Panc1 (cell line): Measurements from ENCODE around the gene GNG4. TPM values are rescaled to one million over a fixed set of nuclear protein-coding genes. Genes with fewer than 3 reads are reported as not detected.

ENCODE experiments used
- ATAC-seq: fragments of 200-7000 bp; cut with Tn5 transposase; 2 replicates; pipeline ENCODE4 v1.9.1; 2020; ENCODE audit warnings: mild to moderate bottlenecking, moderate library complexity
- BruUV-seq: library from RNA; stranded (reverse); fragments of 400-500 nt; replicated peaks from 2 replicates; lab custom pipeline; 2021; lab: Mats Ljungman, UMichigan
- CTCF ChIA-PET: fragments of 300-600 bp; sonication (Branson Sonifier 250); formaldehyde crosslinking; loops from one replicate; lab custom pipeline; 2022; ENCODE audit warnings: antibody characterized with exemption; lab: Charles Lee
- POLR2A ChIA-PET: fragments of 300-600 bp; sonication (Branson Sonifier 250); formaldehyde crosslinking; loops from one replicate; lab custom pipeline; 2022; ENCODE audit warnings: antibody characterized with exemption; lab: Charles Lee
- DNase-seq: peaks from one replicate; pipeline ENCODE4 v3.0.0-alpha.2; 2010; ENCODE audit warnings: low read depth, low spot score
- H3K27ac ChIP-seq: 2 replicates; pipeline ENCODE4 v1.5.1; 2011; ENCODE audit warnings: mild to moderate bottlenecking, low read length, inconsistent platforms
- H3K27me3 ChIP-seq: fragments of 200-500 bp; sonication (Bioruptor generic); 2 replicates; pipeline ENCODE4 v1.6.0; 2014; ENCODE audit warnings: low read length, inconsistent platforms; ENCODE audit not compliant: control insufficient read depth, insufficient read depth
- H3K36me3 ChIP-seq: fragments of 200-500 bp; sonication (Bioruptor generic); 2 replicates; pipeline ENCODE4 v1.5.1; 2014; ENCODE audit warnings: inconsistent platforms, mild to moderate bottlenecking, low read length, moderate library complexity; ENCODE audit not compliant: control insufficient read depth, insufficient read depth
- H3K4me1 ChIP-seq: 2 replicates; pipeline ENCODE4 v1.5.1; 2011; ENCODE audit warnings: inconsistent platforms, mild to moderate bottlenecking, low read length, moderate library complexity; ENCODE audit not compliant: control insufficient read depth, insufficient read depth
- H3K4me3 ChIP-seq, 2 experiments: 2 replicates each; pipeline ENCODE4 v1.5.1; 2011 to 2012; ENCODE audit warnings: low read depth in 2 of 2, low read length in 2 of 2, mild to moderate bottlenecking in 2 of 2, inconsistent platforms in 1 of 2, moderate library complexity in 1 of 2
- H3K9me3 ChIP-seq: fragments of 200-500 bp; sonication (Bioruptor generic); 2 replicates; pipeline ENCODE4 v1.5.1; 2014; ENCODE audit warnings: low read depth, mild to moderate bottlenecking, inconsistent platforms, low read length, moderate library complexity; ENCODE audit not compliant: control insufficient read depth, insufficient read depth
- CTCF ChIP-seq: fragments of 450-650 bp; IDR thresholded peaks from 2 replicates; pipeline ENCODE4 v1.5.1; 2017; ENCODE audit warnings: mild to moderate bottlenecking
- POLR2AphosphoS5 ChIP-seq: IDR thresholded peaks from 2 replicates; pipeline ENCODE4 v1.6.1; 2012; ENCODE audit warnings: mild to moderate bottlenecking, low read depth, low read length, moderate library complexity
- SIN3A ChIP-seq: IDR thresholded peaks from 2 replicates; pipeline ENCODE4 v1.6.1; 2012; ENCODE audit warnings: low read depth, mild to moderate bottlenecking, low read length, moderate library complexity, borderline replicate concordance; ENCODE audit not compliant: insufficient read depth
- TCF7L2 ChIP-seq: IDR thresholded peaks from 2 replicates; pipeline ENCODE4 v1.6.1; 2011; ENCODE audit warnings: mild to moderate bottlenecking, low read depth, low read length, inconsistent platforms
- in situ Hi-C: cut with HindIII; loops from 2 replicates; pipeline ENCODE4 v1.10.0; 2016; ENCODE audit warnings: low sequenced_read_pairs, low pct_unique_long_range_greater_than_20kb
- intact Hi-C: fragments of 100-400 bp; cut with micrococcal nuclease; formaldehyde crosslinking; loops from one replicate; pipeline ENCODE4 v1.10.0; 2022; ENCODE audit not compliant: unreplicated experiment
- total RNA-seq: library from RNA; stranded (reverse); gene quantifications from one replicate; pipeline ENCODE4 v1.2.1, GENCODE V29; 2021; ENCODE audit not compliant: unreplicated experiment
- TF ChIP-seq, protein P1 (sequence below), 2 experiments: IDR thresholded peaks; 2 replicates each; pipeline ENCODE4 v1.6.1; 2011 to 2012; ENCODE audit warnings: low read depth in 2 of 2, control low read depth in 1 of 2, low read length in 1 of 2, mild to moderate bottlenecking in 1 of 2, moderate library complexity in 1 of 2; ENCODE audit not compliant: insufficient read depth in 1 of 2

GNG4 gene
- total RNA-seq, 1 experiment from 2014 or later = 1.1 TPM

DNA sequence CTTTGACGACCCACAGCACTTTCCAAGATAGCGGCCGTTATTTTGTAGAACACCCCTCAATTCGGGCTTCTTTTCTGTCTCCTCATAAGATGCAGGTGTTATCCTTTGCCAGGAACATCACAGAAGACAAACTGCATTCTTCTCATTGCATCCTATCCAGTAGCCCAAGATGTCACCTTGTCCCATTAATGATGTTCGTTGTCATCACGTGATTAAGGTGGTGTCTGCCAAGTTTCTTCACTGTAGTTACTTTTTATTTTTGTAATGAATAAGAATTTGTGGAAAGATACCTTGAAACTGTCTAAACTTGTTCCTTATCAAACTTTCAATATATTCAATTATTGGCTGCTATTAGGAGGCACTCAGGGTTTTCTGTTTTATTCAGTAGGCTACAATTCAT, 39.4 kb downstream of the GNG4 start:
- Histone ChIP-seq H3K27ac (no peak overlapping the region), H3K36me3 (no peaks in the 10 kb centered on the region), H3K4me3 (no peak overlapping the region), H3K4me1 (no peaks in the 10 kb centered on the region), H3K27me3 (no peaks in the 10 kb centered on the region), H3K9me3 (no peaks in the 10 kb centered on the region)
- no peak for DNase-seq
- intact Hi-C loops = no loop called here
- CTCF ChIA-PET = no interaction called here
- TF ChIP-seq SIN3A = no peak
- no peak for TF ChIP-seq TCF7L2
- TF ChIP-seq CTCF = no peak
- BruUV-seq = no TSS peak
- no peak for ATAC-seq
- POLR2A ChIA-PET = no interaction called here
- in situ Hi-C loops = no loop called here

DNA sequence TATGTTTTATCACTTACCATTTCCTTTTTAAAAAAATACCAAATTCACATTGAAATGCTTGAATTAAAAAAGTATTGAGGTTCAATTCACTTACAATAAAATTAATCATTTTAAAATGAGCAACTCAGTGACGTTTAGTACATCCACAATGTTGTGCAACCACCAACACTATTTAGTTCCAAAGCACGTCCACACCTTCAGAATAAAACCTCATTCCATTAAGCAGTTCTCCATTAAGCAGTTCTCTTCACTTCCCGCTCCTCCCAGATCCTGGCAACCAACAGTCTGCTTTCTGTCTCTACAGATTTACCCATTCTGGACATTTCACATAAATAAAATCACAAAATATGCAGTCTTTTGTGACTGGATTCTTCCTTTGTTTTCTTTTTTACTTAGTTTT, 41.3 kb downstream of the GNG4 start:
- ChIA-PET CTCF (interaction anchor here (0.6 kb wide), 1 partner anchor 351 kb away, joined by 7 read pairs; no protein-coding TSS in a partner anchor), POLR2A (no interaction called here)
- BruUV-seq = no TSS peak
- Histone ChIP-seq H3K36me3 (no peaks in the 10 kb centered on the region), H3K4me1 (no peaks in the 10 kb centered on the region), H3K27ac (no peak overlapping the region), H3K9me3 (no peaks in the 10 kb centered on the region), H3K4me3 (no peak overlapping the region), H3K27me3 (no peaks in the 10 kb centered on the region)
- in situ Hi-C loops (no loop called here), intact Hi-C loops (no loop called here)
- DNase-seq (no peak), ATAC-seq (no peak)
- TF ChIP-seq SIN3A (no peak), POLR2AphosphoS5 (no peak), CTCF (no peak), TCF7L2 (no peak)
- TF ChIP-seq, protein P1, sequence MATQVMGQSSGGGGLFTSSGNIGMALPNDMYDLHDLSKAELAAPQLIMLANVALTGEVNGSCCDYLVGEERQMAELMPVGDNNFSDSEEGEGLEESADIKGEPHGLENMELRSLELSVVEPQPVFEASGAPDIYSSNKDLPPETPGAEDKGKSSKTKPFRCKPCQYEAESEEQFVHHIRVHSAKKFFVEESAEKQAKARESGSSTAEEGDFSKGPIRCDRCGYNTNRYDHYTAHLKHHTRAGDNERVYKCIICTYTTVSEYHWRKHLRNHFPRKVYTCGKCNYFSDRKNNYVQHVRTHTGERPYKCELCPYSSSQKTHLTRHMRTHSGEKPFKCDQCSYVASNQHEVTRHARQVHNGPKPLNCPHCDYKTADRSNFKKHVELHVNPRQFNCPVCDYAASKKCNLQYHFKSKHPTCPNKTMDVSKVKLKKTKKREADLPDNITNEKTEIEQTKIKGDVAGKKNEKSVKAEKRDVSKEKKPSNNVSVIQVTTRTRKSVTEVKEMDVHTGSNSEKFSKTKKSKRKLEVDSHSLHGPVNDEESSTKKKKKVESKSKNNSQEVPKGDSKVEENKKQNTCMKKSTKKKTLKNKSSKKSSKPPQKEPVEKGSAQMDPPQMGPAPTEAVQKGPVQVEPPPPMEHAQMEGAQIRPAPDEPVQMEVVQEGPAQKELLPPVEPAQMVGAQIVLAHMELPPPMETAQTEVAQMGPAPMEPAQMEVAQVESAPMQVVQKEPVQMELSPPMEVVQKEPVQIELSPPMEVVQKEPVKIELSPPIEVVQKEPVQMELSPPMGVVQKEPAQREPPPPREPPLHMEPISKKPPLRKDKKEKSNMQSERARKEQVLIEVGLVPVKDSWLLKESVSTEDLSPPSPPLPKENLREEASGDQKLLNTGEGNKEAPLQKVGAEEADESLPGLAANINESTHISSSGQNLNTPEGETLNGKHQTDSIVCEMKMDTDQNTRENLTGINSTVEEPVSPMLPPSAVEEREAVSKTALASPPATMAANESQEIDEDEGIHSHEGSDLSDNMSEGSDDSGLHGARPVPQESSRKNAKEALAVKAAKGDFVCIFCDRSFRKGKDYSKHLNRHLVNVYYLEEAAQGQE (IDR thresholded peaks at IDR 0.05; ENCODE audit: insufficient read depth in 1 of 2, low read depth in 2 of 2, low read length in 1 of 2) = no peak

GRCh38 chr1:235607284-235607683, 42.3 kb downstream of the GNG4 start:
- in situ Hi-C loops (no loop called here), intact Hi-C loops (no loop called here)
- no peaks in the 10 kb centered on the region for H3K36me3 ChIP-seq
- H3K9me3 ChIP-seq = no peaks in the 10 kb centered on the region
- H3K4me1 ChIP-seq = no peaks in the 10 kb centered on the region
- DNase-seq (no peak), ATAC-seq (no peak)
- H3K27me3 ChIP-seq = no peaks in the 10 kb centered on the region
- no peak overlapping the region for H3K4me3 ChIP-seq
- ChIA-PET POLR2A (no interaction called here), CTCF (no interaction called here)
- no TSS peak for BruUV-seq
- TF ChIP-seq CTCF = no peak
- no peak for TF ChIP-seq TCF7L2
- no peak for TF ChIP-seq SIN3A
- TF ChIP-seq POLR2AphosphoS5 = no peak
- TF ChIP-seq, protein P1 (IDR thresholded peaks at IDR 0.05; ENCODE audit: insufficient read depth in 1 of 2, low read depth in 2 of 2, low read length in 1 of 2) = no peak
- H3K27ac ChIP-seq = no peak overlapping the region
